ENCODE results near the gene CECR2. TPM values are rescaled to one million over a fixed set of nuclear protein-coding genes. Genes with fewer than 3 reads are reported as not detected.

CECR2 gene
- total RNA-seq, 3 donors from 2014 or later (not counting 1 experiment from before 2014, with no cell fraction given) = 0.02 to 0.45 TPM; not detected in 1

- Mint-ChIP-seq H3K36me3 (no peaks in the 10 kb centered on the region), H3K4me1 (no peaks in the 10 kb centered on the region), H3K4me3 (no peak overlapping the region), H3K27me3 (ENCODE audit: low read depth in 2 of 2) (no peaks in the 10 kb centered on the region), H3K9me3 (no peaks in the 10 kb centered on the region), H3K27ac (no peak overlapping the region)
- ATAC-seq (no peak), DNase-seq (no peak)
- 88% methylated on average over 4 of the region's 5 CpGs for WGBS (ENCODE audit: insufficient coverage)
- intact Hi-C loops (cut with micrococcal nuclease) = no loop called here
- H3K27me3 ChIP-seq (ENCODE audit: control insufficient read depth, insufficient read depth, low read length) = no peaks in the 10 kb centered on the region
- H3K4me3 ChIP-seq (ENCODE audit: low read length) = no peak overlapping the region
- H3K27ac ChIP-seq (ENCODE audit: low read length) = no peak overlapping the region
- no peaks in the 10 kb centered on the region for H3K4me1 ChIP-seq (ENCODE audit: control insufficient read depth, insufficient read depth, low read length)
- no peak for TF ChIP-seq CTCF (IDR thresholded peaks at IDR 0.05)
- H3K9me3 ChIP-seq (ENCODE audit: control insufficient read depth, insufficient read depth, low read length) = no peaks in the 10 kb centered on the region
- no peaks in the 10 kb centered on the region for H3K36me3 ChIP-seq (ENCODE audit: control insufficient read depth, insufficient read depth, low read length)
Measured at GRCh38 chr22:17496841-17497240, 127.6 kb downstream of the CECR2 start.

GRCh38 chr22:17501679-17502285 is 132.5 kb downstream of the CECR2 start:
- intact Hi-C loops (cut with micrococcal nuclease) = loop anchor here (1.0 kb wide), 1 partner anchor 426 kb away; no protein-coding TSS in a partner anchor
- H3K9me3 Mint-ChIP-seq = no peaks in the 10 kb centered on the region
- peaks cover 0 to 3% of the 10 kb centered on the region in 2 donors for H3K27me3 Mint-ChIP-seq (ENCODE audit: low read depth in 2 of 2)
- WGBS (ENCODE audit: insufficient coverage) = 41% methylated on average over 11 of the region's 12 CpGs
- no peak overlapping the region for H3K27ac Mint-ChIP-seq
- DNase-seq (peak in 1 of 2 donors; percentile 82), ATAC-seq (peak; percentile 46 to 66 (median 48))
- Histone ChIP-seq H3K27me3 (ENCODE audit: control insufficient read depth, insufficient read depth, low read length) (no peaks in the 10 kb centered on the region), H3K27ac (ENCODE audit: low read length) (no peak overlapping the region), H3K9me3 (ENCODE audit: control insufficient read depth, insufficient read depth, low read length) (no peaks in the 10 kb centered on the region), H3K4me1 (ENCODE audit: control insufficient read depth, insufficient read depth, low read length) (no peaks in the 10 kb centered on the region), H3K36me3 (ENCODE audit: control insufficient read depth, insufficient read depth, low read length) (no peaks in the 10 kb centered on the region), H3K4me3 (ENCODE audit: low read length) (no peak overlapping the region)
- TF ChIP-seq CTCF (IDR thresholded peaks at IDR 0.05) = peak; percentile 32
- no peak overlapping the region for H3K4me3 Mint-ChIP-seq
- H3K36me3 Mint-ChIP-seq = no peaks in the 10 kb centered on the region
- no peaks in the 10 kb centered on the region for H3K4me1 Mint-ChIP-seq

- intact Hi-C loops (cut with micrococcal nuclease) = no loop called here
- no peak for ATAC-seq
- H3K27ac Mint-ChIP-seq = no peak overlapping the region
- no peaks in the 10 kb centered on the region for H3K4me1 ChIP-seq (ENCODE audit: control insufficient read depth, insufficient read depth, low read length)
- TF ChIP-seq CTCF (IDR thresholded peaks at IDR 0.05) = no peak
- no peak for DNase-seq
- no peak overlapping the region for H3K27ac ChIP-seq (ENCODE audit: low read length)
- peaks cover 6 to 13% of the 10 kb centered on the region in 2 donors for H3K27me3 Mint-ChIP-seq (ENCODE audit: low read depth in 2 of 2)
- no peaks in the 10 kb centered on the region for H3K36me3 Mint-ChIP-seq
- H3K4me3 ChIP-seq (ENCODE audit: low read length) = no peak overlapping the region
- no peaks in the 10 kb centered on the region for H3K9me3 ChIP-seq (ENCODE audit: control insufficient read depth, insufficient read depth, low read length)
- no peaks in the 10 kb centered on the region for H3K9me3 Mint-ChIP-seq
- 83% methylated on average over 2 of the region's 3 CpGs for WGBS (ENCODE audit: insufficient coverage)
- no peaks in the 10 kb centered on the region for H3K27me3 ChIP-seq (ENCODE audit: control insufficient read depth, insufficient read depth, low read length)
- H3K36me3 ChIP-seq (ENCODE audit: control insufficient read depth, insufficient read depth, low read length) = no peaks in the 10 kb centered on the region
- no peak overlapping the region for H3K4me3 Mint-ChIP-seq
- no peaks in the 10 kb centered on the region for H3K4me1 Mint-ChIP-seq
Measured at GRCh38 chr22:17508110-17508509, 138.8 kb downstream of the CECR2 start.

- 95% methylated on average over 4 of the region's 4 CpGs for WGBS (ENCODE audit: insufficient coverage)
- no peak overlapping the region for H3K27ac Mint-ChIP-seq
- TF ChIP-seq CTCF (IDR thresholded peaks at IDR 0.05) = no peak
- H3K4me1 Mint-ChIP-seq = no peaks in the 10 kb centered on the region
- Histone ChIP-seq H3K36me3 (ENCODE audit: control insufficient read depth, insufficient read depth, low read length) (no peaks in the 10 kb centered on the region), H3K4me1 (ENCODE audit: control insufficient read depth, insufficient read depth, low read length) (no peaks in the 10 kb centered on the region), H3K9me3 (ENCODE audit: control insufficient read depth, insufficient read depth, low read length) (no peaks in the 10 kb centered on the region), H3K4me3 (ENCODE audit: low read length) (no peak overlapping the region), H3K27me3 (ENCODE audit: control insufficient read depth, insufficient read depth, low read length) (no peaks in the 10 kb centered on the region), H3K27ac (ENCODE audit: low read length) (no peak overlapping the region)
- H3K4me3 Mint-ChIP-seq = no peak overlapping the region
- no peaks in the 10 kb centered on the region for H3K36me3 Mint-ChIP-seq
- DNase-seq = no peak
- no peaks in the 10 kb centered on the region for H3K9me3 Mint-ChIP-seq
- peaks cover 3 to 25% of the 10 kb centered on the region in 2 donors for H3K27me3 Mint-ChIP-seq (ENCODE audit: low read depth in 2 of 2)
- intact Hi-C loops (cut with micrococcal nuclease) = no loop called here
- no peak for ATAC-seq
Measured at GRCh38 chr22:17512960-17513359, 143.7 kb downstream of the CECR2 start.
